Suppressor macrophage treated with lipopolysaccharide for 1 hour (primary cell): ENCODE measurements around the gene MACROH2A1.

Source experiments
- DNase-seq, 3 donors: peaks; one replicate each; pipeline ENCODE4 v3.0.0-alpha.2; 2020 to 2022

Gene MACROH2A1

GRCh38 chr5:135398855-135399793, at the start of gene MACROH2A1:
MACROH2A1 (minus strand) TSS chr5:135399231; CDS start chr5:135389093, 10,138 bp downstream.
- peak; percentile 93 to 98 (median 98) for DNase-seq

- no peak for DNase-seq
These were observed 49.2 kb upstream of the MACROH2A1 start for GRCh38 chr5:135448071-135448739.

- DNase-seq: no peak
These were observed 48.4 kb upstream of the MACROH2A1 start, which contains the start of gene DCANP1 for GRCh38 chr5:135447298-135447929. DCANP1 (minus strand) TSS chr5:135447348; CDS start chr5:135447108, 240 bp downstream.

GRCh38 chr5:135446615-135447014, 47.6 kb upstream of the MACROH2A1 start:
- DNase-seq: no peak

GRCh38 chr5:135446206-135446605, 47.2 kb upstream of the MACROH2A1 start:
- DNase-seq: no peak

- DNase-seq: peak in 1 of 3 donors; percentile 46
These were observed 46.4 kb upstream of the MACROH2A1 start for GRCh38 chr5:135445306-135445985.

- no peak for DNase-seq
These were observed 45.9 kb upstream of the MACROH2A1 start for GRCh38 chr5:135444881-135445280.

GRCh38 chr5:135444360-135444759, 45.3 kb upstream of the MACROH2A1 start:
- peak in 1 of 3 donors; percentile 45 for DNase-seq

GRCh38 chr5:135443161-135443960, 44.3 kb upstream of the MACROH2A1 start:
- no peak for DNase-seq

- no peak for DNase-seq
These were observed 43.6 kb upstream of the MACROH2A1 start for GRCh38 chr5:135442431-135443160.

- no peak for DNase-seq
These were observed 42.9 kb upstream of the MACROH2A1 start for GRCh38 chr5:135441919-135442318.

- peak in 1 of 3 donors; percentile 50 for DNase-seq
These were observed 42.4 kb upstream of the MACROH2A1 start for GRCh38 chr5:135441350-135441831.

- DNase-seq: no peak
These were observed 41.9 kb upstream of the MACROH2A1 start for GRCh38 chr5:135440916-135441315.

GRCh38 chr5:135439231-135440205, 40.5 kb upstream of the MACROH2A1 start:
- DNase-seq: peak in 1 of 3 donors; percentile 45

- no peak for DNase-seq
These were observed 39.7 kb upstream of the MACROH2A1 start for GRCh38 chr5:135438636-135439221.

- peak in 2 of 3 donors; percentile 46 to 62 for DNase-seq
These were observed 38.9 kb upstream of the MACROH2A1 start for GRCh38 chr5:135437796-135438560.

- peak; percentile 70 to 73 (median 71) for DNase-seq
These were observed 38.4 kb upstream of the MACROH2A1 start for GRCh38 chr5:135437422-135437795.

- no peak for DNase-seq
These were observed 38.0 kb upstream of the MACROH2A1 start for GRCh38 chr5:135436951-135437418.
